Measurements from ENCODE around the gene UNC79. TPM values are rescaled to one million over a fixed set of nuclear protein-coding genes. Genes with fewer than 3 reads are reported as not detected.

The UNC79 gene
- total RNA-seq, 1 donor from 2014 or later: 0.03 TPM

DNA sequence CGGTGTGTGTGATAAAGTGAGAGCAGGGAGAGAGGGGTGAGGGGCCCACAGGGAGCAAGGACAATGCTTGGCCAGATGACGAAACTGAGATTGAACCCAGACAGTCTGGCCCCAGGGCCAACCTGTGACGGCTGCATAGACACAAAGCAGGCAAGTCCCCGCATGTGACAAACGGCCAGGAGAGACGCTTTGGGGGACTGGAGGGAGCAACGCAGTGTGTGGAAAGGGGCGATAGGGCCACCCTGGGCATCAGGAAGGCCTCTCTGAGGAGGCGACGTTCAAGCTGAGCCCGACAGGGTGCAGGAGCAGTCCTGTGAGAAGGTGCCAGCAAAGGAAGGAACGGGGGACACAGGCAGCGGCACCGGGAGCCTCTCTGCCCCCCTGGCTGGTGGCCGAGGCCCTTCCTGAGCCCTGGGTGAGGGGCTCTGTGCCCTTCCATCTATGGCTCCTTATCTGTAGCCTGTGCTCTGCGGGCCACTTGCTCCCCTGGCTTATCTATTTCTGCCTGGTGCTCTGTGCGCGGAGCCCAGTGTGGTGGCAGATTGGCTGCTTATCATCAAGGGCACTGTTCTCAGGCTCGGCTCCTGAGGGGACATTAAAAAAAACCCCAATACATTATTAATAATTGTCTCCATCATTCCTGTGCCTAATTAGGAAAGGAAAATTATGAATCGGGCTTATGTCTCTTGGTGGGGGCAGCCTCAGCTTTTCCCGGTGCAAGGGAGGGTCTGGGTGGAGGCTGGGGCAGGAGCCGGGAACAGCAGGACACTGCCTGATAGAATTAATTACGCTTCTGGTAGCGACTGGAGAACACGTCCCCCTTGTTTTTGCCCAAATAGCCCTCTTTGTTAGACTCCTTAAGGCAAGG is 317.7 kb downstream of the UNC79 start:
- DNase-seq (ENCODE audit: low spot score): no peak
- intact Hi-C loops (cut with micrococcal nuclease): loop anchor here (10.0 kb wide), 1 partner anchor 146 kb away; no protein-coding TSS in a partner anchor
- Mint-ChIP-seq H3K4me3 (no peak overlapping the region), H3K27me3 (ENCODE audit: insufficient read depth) (peaks cover 3% of the 10 kb centered on the region), H3K9me3 (no peaks in the 10 kb centered on the region), H3K4me1 (ENCODE audit: low read depth) (no peaks in the 10 kb centered on the region), H3K27ac (no peak overlapping the region), H3K36me3 (ENCODE audit: low read depth) (no peaks in the 10 kb centered on the region)

DNA sequence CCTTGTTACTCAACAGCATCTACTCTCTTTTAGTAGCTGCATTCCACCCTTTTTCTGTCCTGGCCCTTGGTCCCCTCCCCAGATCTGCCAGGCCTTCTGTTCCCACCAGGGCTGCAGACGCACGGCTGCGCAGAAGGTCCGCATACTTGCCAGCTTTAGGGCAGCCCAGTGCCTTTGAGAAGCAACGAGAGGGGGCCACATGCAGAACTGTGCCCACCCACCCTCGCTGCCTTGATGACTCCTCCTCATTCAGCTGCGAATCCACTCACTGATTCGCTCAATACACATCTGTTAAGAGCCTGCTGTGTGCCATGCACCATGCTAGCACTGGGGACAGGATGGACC is 318.3 kb downstream of the UNC79 start:
- no peak for DNase-seq (ENCODE audit: low spot score)
- intact Hi-C loops (cut with micrococcal nuclease): loop anchor here (10.0 kb wide), 1 partner anchor 146 kb away; no protein-coding TSS in a partner anchor

DNA sequence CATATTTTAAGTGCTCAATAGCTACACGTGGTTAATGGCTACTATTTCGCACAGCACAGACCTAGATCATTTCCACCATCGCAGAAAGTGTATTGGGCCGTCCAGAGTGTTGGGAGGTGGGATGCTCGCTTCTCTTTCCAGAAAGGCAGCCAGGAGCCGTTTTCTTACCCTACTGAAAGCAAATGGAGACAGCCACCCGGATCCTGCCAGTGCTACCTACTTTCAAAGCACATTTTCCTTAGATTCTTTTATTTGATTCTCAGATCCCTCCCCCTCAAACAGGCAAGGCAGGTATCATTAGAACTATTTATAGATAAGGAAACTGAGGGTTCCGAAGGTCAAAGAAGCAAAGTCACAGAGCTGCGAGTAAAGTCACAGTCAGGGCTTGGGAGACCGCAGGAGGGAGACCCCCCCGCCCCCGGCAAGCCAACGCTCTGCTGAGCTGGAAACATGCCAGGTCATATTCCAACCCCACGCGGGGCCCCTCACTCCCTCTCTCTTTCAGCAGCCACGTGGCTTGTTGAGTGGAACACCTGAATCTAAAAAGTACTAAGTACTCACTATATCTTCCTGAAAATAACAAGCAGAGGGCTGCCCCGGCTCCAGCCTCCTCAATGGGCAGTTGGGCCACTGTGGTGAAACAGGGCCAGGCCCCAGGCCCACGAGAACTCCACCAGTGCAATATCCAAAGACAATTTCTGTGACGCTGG is 321.4 kb downstream of the UNC79 start:
- Mint-ChIP-seq H3K4me1 (ENCODE audit: low read depth) (no peaks in the 10 kb centered on the region), H3K27me3 (ENCODE audit: insufficient read depth) (no peaks in the 10 kb centered on the region), H3K4me3 (no peak overlapping the region), H3K36me3 (ENCODE audit: low read depth) (no peaks in the 10 kb centered on the region), H3K27ac (no peak overlapping the region), H3K9me3 (no peaks in the 10 kb centered on the region)
- intact Hi-C loops (cut with micrococcal nuclease): no loop called here
- no peak for DNase-seq (ENCODE audit: low spot score)

More for the DNA sequence above, 318.3 kb downstream of the UNC79 start:
- Mint-ChIP-seq H3K4me1 (ENCODE audit: low read depth) (no peaks in the 10 kb centered on the region), H3K36me3 (ENCODE audit: low read depth) (no peaks in the 10 kb centered on the region), H3K27me3 (ENCODE audit: insufficient read depth) (peaks cover 3% of the 10 kb centered on the region), H3K4me3 (no peak overlapping the region), H3K27ac (no peak overlapping the region), H3K9me3 (no peaks in the 10 kb centered on the region)

DNA sequence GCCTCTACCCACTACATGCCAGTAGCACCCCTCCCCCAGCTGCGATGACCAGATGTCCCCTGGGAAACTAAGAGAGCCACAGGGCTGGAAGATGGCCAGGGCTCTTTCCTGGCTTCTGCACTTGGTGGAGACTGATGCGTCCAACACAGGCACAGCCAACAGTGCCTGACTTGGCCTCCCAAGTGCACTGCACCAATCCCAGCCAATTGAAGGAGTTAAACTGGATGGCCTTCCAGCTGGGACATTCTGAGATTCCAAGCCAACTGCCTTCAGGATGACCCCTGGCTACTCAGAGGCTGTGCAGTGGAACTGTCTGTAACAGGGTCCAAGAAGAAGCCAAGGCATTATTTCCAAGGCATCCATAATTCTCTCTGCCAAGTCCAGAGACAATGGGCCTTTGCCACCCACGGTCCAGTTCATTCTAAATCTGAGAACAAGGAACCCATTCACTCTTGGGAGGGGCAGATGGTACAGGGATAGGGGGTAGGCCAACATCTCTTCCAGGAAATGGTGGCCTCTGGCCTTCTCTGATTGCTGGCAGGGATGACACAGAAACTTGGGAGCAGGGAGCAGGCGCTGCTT is 322.3 kb downstream of the UNC79 start:
- H3K4me3 Mint-ChIP-seq: no peak overlapping the region
- no peak overlapping the region for H3K27ac Mint-ChIP-seq
- no peak for DNase-seq (ENCODE audit: low spot score)
- no peaks in the 10 kb centered on the region for H3K9me3 Mint-ChIP-seq
- H3K36me3 Mint-ChIP-seq (ENCODE audit: low read depth): no peaks in the 10 kb centered on the region
- no peaks in the 10 kb centered on the region for H3K4me1 Mint-ChIP-seq (ENCODE audit: low read depth)
- intact Hi-C loops (cut with micrococcal nuclease): no loop called here
- no peaks in the 10 kb centered on the region for H3K27me3 Mint-ChIP-seq (ENCODE audit: insufficient read depth)

DNA sequence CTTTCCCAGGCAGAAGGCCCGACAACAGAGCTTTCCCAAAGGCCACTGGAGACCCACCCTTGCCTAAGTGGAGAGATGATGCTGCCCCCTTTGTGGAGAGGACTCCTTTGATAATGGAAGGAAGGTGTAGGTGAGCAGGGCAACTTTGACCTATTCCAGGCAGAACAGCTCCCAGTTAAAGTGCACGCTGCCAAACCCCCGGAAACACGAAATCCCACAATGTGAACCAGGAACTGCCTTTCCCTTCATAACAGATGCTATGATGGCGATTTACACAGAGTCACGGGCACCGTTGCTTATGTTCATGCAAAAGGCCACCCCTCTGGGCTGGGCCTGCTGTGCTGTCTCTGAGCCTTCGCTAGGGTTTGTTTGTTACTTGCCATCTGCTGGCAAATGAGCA is 322.9 kb downstream of the UNC79 start:
- Mint-ChIP-seq H3K27ac (no peak overlapping the region), H3K36me3 (ENCODE audit: low read depth) (no peaks in the 10 kb centered on the region), H3K4me3 (no peak overlapping the region), H3K27me3 (ENCODE audit: insufficient read depth) (no peaks in the 10 kb centered on the region), H3K4me1 (ENCODE audit: low read depth) (no peaks in the 10 kb centered on the region), H3K9me3 (no peaks in the 10 kb centered on the region)
- intact Hi-C loops (cut with micrococcal nuclease): no loop called here
- no peak for DNase-seq (ENCODE audit: low spot score)

DNA sequence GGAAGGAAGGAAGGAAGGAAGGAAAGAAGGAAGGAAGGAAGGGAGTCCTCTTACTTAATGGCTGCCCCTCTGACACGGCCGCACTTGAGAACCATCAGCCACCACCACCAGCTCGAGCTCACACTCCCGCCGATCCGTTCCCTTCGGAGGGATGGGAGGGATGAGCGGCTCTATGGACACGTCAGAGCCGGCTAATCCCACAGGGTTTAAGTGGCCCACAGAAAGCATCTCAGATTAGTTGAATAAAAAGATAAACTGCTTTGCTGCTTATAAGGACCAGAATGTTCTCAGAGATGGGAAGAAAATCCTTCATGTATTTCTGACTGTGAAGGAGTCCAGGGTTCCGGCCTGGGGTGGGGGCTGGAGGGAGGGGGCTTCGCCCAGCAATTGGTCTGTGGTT is 326.5 kb downstream of the UNC79 start:
- peaks cover 15% of the 10 kb centered on the region for H3K27me3 Mint-ChIP-seq (ENCODE audit: insufficient read depth)
- no peaks in the 10 kb centered on the region for H3K4me1 Mint-ChIP-seq (ENCODE audit: low read depth)
- H3K9me3 Mint-ChIP-seq: no peaks in the 10 kb centered on the region
- H3K27ac Mint-ChIP-seq: no peak overlapping the region
- no peak for DNase-seq (ENCODE audit: low spot score)
- intact Hi-C loops (cut with micrococcal nuclease): no loop called here
- no peak overlapping the region for H3K4me3 Mint-ChIP-seq
- H3K36me3 Mint-ChIP-seq (ENCODE audit: low read depth): no peaks in the 10 kb centered on the region

Other genes with a start within 250 kb of the UNC79 start
- 16.8 and 18.4 TPM in 2 replicates for gene MOAP1, start 246.0 kb upstream of the UNC79 start, total RNA-seq
- gene LYSET, start 245.6 kb upstream of the UNC79 start, total RNA-seq: 13.1 and 14.1 TPM in 2 replicates
- 14.8 and 15.7 TPM in 2 replicates for gene GON7, start 223.9 kb upstream of the UNC79 start, total RNA-seq
- gene UBR7, start 223.7 kb upstream of the UNC79 start, total RNA-seq: 30.1 and 32.4 TPM in 2 replicates
- gene BTBD7, start 97.9 kb upstream of the UNC79 start, total RNA-seq: 20.6 and 22.8 TPM in 2 replicates
- not detected in 2 replicates for gene COX8C, start 83.8 kb upstream of the UNC79 start, total RNA-seq

Measured in activated T-helper 1 cell treated with anti-CD3 and anti-CD28 coated beads, Interleukin-12 subunit alpha, Interleukin-12 subunit beta, Interleukin-2, Interleukin-4 antibody, amounts not matched to agents 30 ng/mL and 10 ng/mL and 1 ng/mL, durations not matched to agents 14 hours and 24 hours and 36 hours (primary cell).